Gastrocnemius medialis (tissue), 4 donors: Measurements from ENCODE around the gene SUCLG2. TPM values are rescaled to one million over a fixed set of nuclear protein-coding genes. Genes with fewer than 3 reads are reported as not detected.

Source experiments
- ATAC-seq, 2 donors: fragments of 150-250 bp; one replicate each; pipeline ENCODE4 v1.9.1; 2016
- DNase-seq, 2 donors: peaks; one replicate each; pipeline ENCODE4 v3.0.0-alpha.2; 2019
- H3K27ac ChIP-seq, 4 donors: fragments of 200-600 bp; sonication (generic); 1 replicate in 1 of 4; 2 replicates in 3 of 4; pipeline ENCODE4 v1.5.1; 2016 to 2018; ENCODE audit warnings: mild to moderate bottlenecking in 2 of 4, moderate library complexity in 1 of 4
- H3K27me3 ChIP-seq, 3 donors: fragments of 200-600 bp; sonication (generic) in 2 of 3; 1 replicate in 1 of 3; 2 replicates in 2 of 3; pipeline versions ENCODE4 v1.5.1 to v1.6.0; 2016 to 2019; ENCODE audit warnings: mild to moderate bottlenecking in 1 of 3, moderate library complexity in 1 of 3
- H3K36me3 ChIP-seq, 2 donors: fragments of 200-600 bp; sonication (generic) in 1 of 2; one replicate each; pipeline ENCODE4 v1.5.1; 2017 to 2018
- H3K4me1 ChIP-seq, 2 donors: fragments of 200-600 bp; sonication (generic) in 1 of 2; one replicate each; pipeline ENCODE4 v1.5.1; 2016 to 2017; ENCODE audit warnings: mild to moderate bottlenecking in 2 of 2
- H3K4me3 ChIP-seq, 4 donors: fragments of 200-600 bp; sonication (generic) in 3 of 4; 1 replicate in 1 of 4; 2 replicates in 3 of 4; pipeline ENCODE4 v1.5.1; 2016 to 2019; ENCODE audit warnings: mild to moderate bottlenecking in 2 of 4
- H3K9me3 ChIP-seq, 3 donors: fragments of 200-600 bp; sonication (generic) in 2 of 3; 1 replicate in 1 of 3; 2 replicates in 2 of 3; pipeline ENCODE4 v1.5.1; 2016 to 2019
- POLR2A ChIP-seq, 2 donors: fragments of 450-650 bp; IDR thresholded peaks; one replicate each; pipeline ENCODE4 v1.6.1; 2017; ENCODE audit warnings: antibody characterized with exemption in 2 of 2, mild to moderate bottlenecking in 2 of 2, moderate library complexity in 2 of 2
- in situ Hi-C, 4 donors: fragments of 200-750 bp; cut with MboI; loops; one replicate each; pipeline versions ENCODE4 v1.15.0 to v1.8.0; 2017; ENCODE audit warnings: low sequenced_read_pairs in 4 of 4
- intact Hi-C: fragments of 100-400 bp; cut with DNase I; formaldehyde crosslinking; loops from one replicate; pipeline ENCODE4 v1.15.1; 2023; ENCODE audit warnings: low total_unique reads
- total RNA-seq, 4 donors: library from RNA; depleted of rRNA; stranded (reverse); fragments of >200 nt; gene quantifications; one replicate each; pipeline versions ENCODE4 v1.1.0 to v1.2.3, GENCODE V29; 2016
- TF ChIP-seq, protein P1 (sequence below), 5 experiments: fragments of 450-650 bp in 3 of 5; fragments of 200-600 bp in 2 of 5; sonication (generic) in 2 of 5; IDR thresholded peaks in 4 of 5; conservative IDR thresholded peaks in 1 of 5; 1 replicate in 4 of 5; 2 replicates in 1 of 5; pipeline ENCODE4 v1.5.1; 2016 to 2019; ENCODE audit warnings: antibody characterized with exemption in 5 of 5, mild to moderate bottlenecking in 3 of 5, moderate library complexity in 3 of 5

SUCLG2 gene
- total RNA-seq, 4 donors from 2014 or later: 64.3 to 106 (median 73.2) TPM

DNA sequence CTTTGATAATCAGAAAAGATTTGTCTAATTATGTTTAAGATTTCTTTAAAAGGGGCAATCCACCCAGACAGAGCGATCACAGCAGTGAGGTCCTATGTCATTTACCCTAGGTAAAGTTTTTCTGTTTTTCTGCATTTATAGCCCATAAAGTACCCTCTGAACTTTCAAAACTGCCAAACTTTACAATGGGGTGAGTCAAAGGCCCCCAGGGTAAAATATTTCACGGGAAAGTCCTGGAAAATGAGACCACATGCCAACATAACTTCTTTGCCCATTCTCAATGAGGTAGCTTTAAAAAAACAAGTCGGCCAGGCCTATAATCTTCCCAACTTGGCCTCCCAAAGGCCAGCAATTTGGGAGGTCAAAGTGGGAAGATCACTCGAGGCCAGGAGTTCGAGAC, 53.0 kb downstream of the SUCLG2 start:
- intact Hi-C loops (no loop called here), in situ Hi-C loops (no loop called here)
- no peaks in the 10 kb centered on the region for H3K27me3 ChIP-seq
- TF ChIP-seq POLR2A (IDR thresholded peaks at IDR 0.05): no peak
- TF ChIP-seq, protein P1, sequence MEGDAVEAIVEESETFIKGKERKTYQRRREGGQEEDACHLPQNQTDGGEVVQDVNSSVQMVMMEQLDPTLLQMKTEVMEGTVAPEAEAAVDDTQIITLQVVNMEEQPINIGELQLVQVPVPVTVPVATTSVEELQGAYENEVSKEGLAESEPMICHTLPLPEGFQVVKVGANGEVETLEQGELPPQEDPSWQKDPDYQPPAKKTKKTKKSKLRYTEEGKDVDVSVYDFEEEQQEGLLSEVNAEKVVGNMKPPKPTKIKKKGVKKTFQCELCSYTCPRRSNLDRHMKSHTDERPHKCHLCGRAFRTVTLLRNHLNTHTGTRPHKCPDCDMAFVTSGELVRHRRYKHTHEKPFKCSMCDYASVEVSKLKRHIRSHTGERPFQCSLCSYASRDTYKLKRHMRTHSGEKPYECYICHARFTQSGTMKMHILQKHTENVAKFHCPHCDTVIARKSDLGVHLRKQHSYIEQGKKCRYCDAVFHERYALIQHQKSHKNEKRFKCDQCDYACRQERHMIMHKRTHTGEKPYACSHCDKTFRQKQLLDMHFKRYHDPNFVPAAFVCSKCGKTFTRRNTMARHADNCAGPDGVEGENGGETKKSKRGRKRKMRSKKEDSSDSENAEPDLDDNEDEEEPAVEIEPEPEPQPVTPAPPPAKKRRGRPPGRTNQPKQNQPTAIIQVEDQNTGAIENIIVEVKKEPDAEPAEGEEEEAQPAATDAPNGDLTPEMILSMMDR (IDR thresholded peaks at IDR 0.05 in 4 of 5, conservative IDR thresholded peaks at IDR 0.05 in 1 of 5): no peak
- DNase-seq: no peak
- peaks cover 0 to 9% of the 10 kb centered on the region in 2 donors for H3K4me1 ChIP-seq
- H3K27ac ChIP-seq: no peak overlapping the region
- H3K4me3 ChIP-seq: no peak overlapping the region
- no peaks in the 10 kb centered on the region for H3K9me3 ChIP-seq
- H3K36me3 ChIP-seq: peaks cover 0 to 12% of the 10 kb centered on the region in 2 donors
- no peak for ATAC-seq

DNA sequence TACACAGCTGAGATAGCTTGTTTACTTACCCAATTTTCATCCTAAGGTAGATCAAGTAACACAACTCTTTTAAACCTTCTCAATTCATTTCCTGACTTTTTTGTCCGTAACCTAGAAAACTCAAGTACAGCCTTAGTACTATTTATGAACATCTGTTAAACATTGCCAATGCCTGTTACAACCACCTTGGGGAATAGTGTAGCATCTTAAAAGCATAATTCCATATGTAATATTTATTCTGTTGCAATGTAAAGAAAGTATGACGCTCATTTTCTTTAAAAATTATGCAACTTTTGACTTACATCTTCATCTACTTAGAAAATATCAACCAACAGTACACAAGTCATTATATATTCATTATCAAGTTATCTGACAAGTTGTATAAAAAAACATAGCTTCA, 54.6 kb downstream of the SUCLG2 start:
- in situ Hi-C loops: no loop called here
- Histone ChIP-seq H3K4me1 (peaks cover 0 to 9% of the 10 kb centered on the region in 2 donors), H3K9me3 (no peaks in the 10 kb centered on the region), H3K27ac (no peak overlapping the region), H3K36me3 (peaks cover 0 to 1% of the 10 kb centered on the region in 2 donors), H3K27me3 (no peaks in the 10 kb centered on the region), H3K4me3 (no peak overlapping the region)
- TF ChIP-seq POLR2A (IDR thresholded peaks at IDR 0.05): no peak
- TF ChIP-seq, protein P1 (IDR thresholded peaks at IDR 0.05 in 4 of 5, conservative IDR thresholded peaks at IDR 0.05 in 1 of 5): no peak
- no peak for ATAC-seq
- DNase-seq: no peak
- intact Hi-C loops: no loop called here

DNA sequence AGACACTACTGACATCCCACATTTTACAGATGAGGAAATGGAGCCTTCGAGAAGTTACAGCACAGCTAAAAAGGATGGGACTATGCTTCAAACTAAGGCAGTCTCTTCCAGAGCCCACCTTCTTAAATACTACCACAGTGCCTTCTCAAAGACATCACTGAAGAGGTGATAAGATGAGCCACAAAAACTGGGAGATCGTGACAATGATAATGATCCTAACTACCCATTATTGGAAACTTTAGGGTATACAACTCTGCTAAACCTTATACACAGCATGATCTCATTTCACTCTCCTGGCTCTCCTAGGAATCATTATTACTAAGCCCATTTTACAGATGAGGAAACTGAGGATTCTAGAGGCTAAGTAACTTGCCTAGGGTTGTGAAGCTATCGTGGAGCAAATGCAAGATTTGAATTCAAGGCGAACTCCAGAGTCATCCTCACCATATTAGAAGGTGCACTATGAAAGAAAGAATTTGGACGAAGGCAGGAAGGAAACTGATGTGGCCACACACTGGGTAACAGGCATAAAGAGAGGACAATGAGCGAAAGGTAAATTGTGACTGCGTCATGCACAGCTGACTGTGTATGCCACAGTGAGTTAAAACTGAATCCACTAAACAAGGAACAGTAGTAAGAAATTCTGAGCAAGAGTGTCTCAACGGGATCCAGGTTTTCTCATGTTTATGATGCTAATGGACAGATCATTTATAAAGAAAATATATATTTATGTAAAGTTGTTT, 55.4 kb downstream of the SUCLG2 start:
- peaks cover 0 to 9% of the 10 kb centered on the region in 2 donors for H3K4me1 ChIP-seq
- H3K36me3 ChIP-seq: no peaks in the 10 kb centered on the region
- H3K27me3 ChIP-seq: no peaks in the 10 kb centered on the region
- no peak overlapping the region for H3K4me3 ChIP-seq
- H3K27ac ChIP-seq: no peak overlapping the region
- intact Hi-C loops (no loop called here), in situ Hi-C loops (no loop called here)
- TF ChIP-seq, protein P1 (IDR thresholded peaks at IDR 0.05 in 4 of 5, conservative IDR thresholded peaks at IDR 0.05 in 1 of 5): no peak
- no peak for TF ChIP-seq POLR2A (IDR thresholded peaks at IDR 0.05)
- no peak for DNase-seq
- no peaks in the 10 kb centered on the region for H3K9me3 ChIP-seq
- no peak for ATAC-seq

DNA sequence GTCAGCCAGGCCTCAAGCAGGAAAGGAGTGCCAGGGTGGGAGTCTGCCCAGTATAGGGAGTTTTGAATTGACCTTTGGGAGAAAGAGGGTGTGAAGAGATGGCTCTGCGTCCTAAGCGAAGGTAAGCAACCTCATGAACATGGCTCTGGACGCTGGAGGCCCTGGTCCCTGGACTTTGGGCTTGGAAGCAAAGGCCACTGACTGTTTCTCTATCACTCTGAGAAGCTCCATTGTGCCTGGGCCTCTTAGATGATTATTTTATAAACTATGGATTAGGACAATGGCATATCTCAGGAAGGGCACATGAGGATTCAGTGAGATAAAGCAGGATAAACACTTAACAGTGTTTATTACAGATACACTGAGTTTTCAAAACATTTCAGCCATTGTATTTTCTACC, 59.0 kb downstream of the SUCLG2 start:
- in situ Hi-C loops: no loop called here
- no peak for TF ChIP-seq POLR2A (IDR thresholded peaks at IDR 0.05)
- TF ChIP-seq, protein P1 (IDR thresholded peaks at IDR 0.05 in 4 of 5, conservative IDR thresholded peaks at IDR 0.05 in 1 of 5): no peak

More for the DNA sequence above, 59.0 kb downstream of the SUCLG2 start:
- H3K27ac ChIP-seq: no peak overlapping the region
- H3K27me3 ChIP-seq: no peaks in the 10 kb centered on the region
- no peak overlapping the region for H3K4me3 ChIP-seq
- no peaks in the 10 kb centered on the region for H3K36me3 ChIP-seq
- DNase-seq (no peak), ATAC-seq (no peak)
- intact Hi-C loops: no loop called here
- no peaks in the 10 kb centered on the region for H3K9me3 ChIP-seq
- peaks cover 7 to 9% of the 10 kb centered on the region in 2 donors for H3K4me1 ChIP-seq
